Measurements from ENCODE around the gene MYH14.

The MYH14 gene

GRCh38 chr19:50312967-50313811 is 109.8 kb downstream of the MYH14 start:
- DNase-seq (ENCODE audit: low read depth, low spot score), result no peak
- ChIA-PET POLR2A (no interaction called here), CTCF (no interaction called here)
- no peak for TF ChIP-seq CTCF (IDR thresholded peaks at IDR 0.05; ENCODE audit: insufficient read depth, low read length, missing control alignments)
- no peak overlapping the region for H3K4me3 ChIP-seq (ENCODE audit: low read depth, low read length)

GRCh38 chr19:50313812-50314536 is 110.6 kb downstream of the MYH14 start:
- ChIA-PET POLR2A (no interaction called here), CTCF (no interaction called here)
- no peak for DNase-seq (ENCODE audit: low read depth, low spot score)
- no peak overlapping the region for H3K4me3 ChIP-seq (ENCODE audit: low read depth, low read length)
- no peak for TF ChIP-seq CTCF (IDR thresholded peaks at IDR 0.05; ENCODE audit: insufficient read depth, low read length, missing control alignments)

GRCh38 chr19:50314724-50315708 is 111.6 kb downstream of the MYH14 start:
- no peak for TF ChIP-seq CTCF (IDR thresholded peaks at IDR 0.05; ENCODE audit: insufficient read depth, low read length, missing control alignments)
- ChIA-PET CTCF (interaction anchor here (1.5 kb wide), 1 partner anchor 14 kb away, joined by 3 read pairs; the partner anchor contains the start of gene KCNC3), POLR2A (no interaction called here)
- no peak overlapping the region for H3K4me3 ChIP-seq (ENCODE audit: low read depth, low read length)
- DNase-seq (ENCODE audit: low read depth, low spot score), result no peak

GRCh38 chr19:50315773-50316448 is 112.5 kb downstream of the MYH14 start:
- no peak for TF ChIP-seq CTCF (IDR thresholded peaks at IDR 0.05; ENCODE audit: insufficient read depth, low read length, missing control alignments)
- POLR2A ChIA-PET, result no interaction called here
- CTCF ChIA-PET, result interaction anchor here (1.5 kb wide), 1 partner anchor 13 kb away, joined by 3 read pairs; the partner anchor contains the start of gene KCNC3
- no peak for DNase-seq (ENCODE audit: low read depth, low spot score)
- H3K4me3 ChIP-seq (ENCODE audit: low read depth, low read length), result no peak overlapping the region

GRCh38 chr19:50317115-50317514 is 113.7 kb downstream of the MYH14 start:
- DNase-seq (ENCODE audit: low read depth, low spot score), result no peak
- TF ChIP-seq CTCF (IDR thresholded peaks at IDR 0.05; ENCODE audit: insufficient read depth, low read length, missing control alignments), result no peak
- H3K4me3 ChIP-seq (ENCODE audit: low read depth, low read length), result no peak overlapping the region
- CTCF ChIA-PET, result no interaction called here
- POLR2A ChIA-PET, result no interaction called here

Measured in AG04449 (cell line).